Ovary (tissue), 3 donors: ENCODE data around the gene CD52.

Experiments
- EP300 ChIP-seq: sonication (generic); formaldehyde crosslinking; IDR thresholded peaks from one replicate; pipeline ENCODE4 v1.6.1; 2017; ENCODE audit warnings: antibody characterized with exemption
- POLR2A ChIP-seq: fragments of 450-650 bp; IDR thresholded peaks from one replicate; pipeline ENCODE4 v1.6.1; 2017; ENCODE audit warnings: antibody characterized with exemption, mild to moderate bottlenecking, moderate library complexity
- TF ChIP-seq, protein P1 (sequence below), 3 donors: fragments of 450-650 bp in 2 of 3; fragments of 200-600 bp in 1 of 3; IDR thresholded peaks; one replicate each; pipeline versions ENCODE4 v1.5.1 to v1.8.0; 2016 to 2022; ENCODE audit warnings: antibody characterized with exemption in 3 of 3, mild to moderate bottlenecking in 1 of 3
- donor health status: DM: no; HTN: no; CAD: no.

DNA sequence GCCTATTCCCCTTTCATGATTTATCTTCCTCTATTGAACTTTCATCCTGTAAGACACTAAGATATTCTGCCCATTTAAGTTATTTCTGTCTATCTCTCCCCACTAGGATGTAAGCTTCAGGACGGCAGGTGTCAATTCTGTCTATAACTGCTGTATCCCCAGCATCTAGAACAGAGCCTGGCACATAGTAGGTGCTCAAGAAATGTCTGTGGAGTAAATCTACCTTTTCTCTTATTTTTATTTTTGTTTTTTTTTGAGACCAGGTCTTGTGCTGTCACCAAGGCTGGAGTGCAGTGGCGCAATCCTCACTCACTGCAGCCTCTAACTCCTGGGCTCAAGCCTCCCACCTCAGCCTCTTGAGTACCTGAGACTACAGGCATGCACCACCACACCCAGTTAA, 5.6 kb downstream of the CD52 start:
- TF ChIP-seq POLR2A (no peak), EP300 (no peak)
- TF ChIP-seq, protein P1, sequence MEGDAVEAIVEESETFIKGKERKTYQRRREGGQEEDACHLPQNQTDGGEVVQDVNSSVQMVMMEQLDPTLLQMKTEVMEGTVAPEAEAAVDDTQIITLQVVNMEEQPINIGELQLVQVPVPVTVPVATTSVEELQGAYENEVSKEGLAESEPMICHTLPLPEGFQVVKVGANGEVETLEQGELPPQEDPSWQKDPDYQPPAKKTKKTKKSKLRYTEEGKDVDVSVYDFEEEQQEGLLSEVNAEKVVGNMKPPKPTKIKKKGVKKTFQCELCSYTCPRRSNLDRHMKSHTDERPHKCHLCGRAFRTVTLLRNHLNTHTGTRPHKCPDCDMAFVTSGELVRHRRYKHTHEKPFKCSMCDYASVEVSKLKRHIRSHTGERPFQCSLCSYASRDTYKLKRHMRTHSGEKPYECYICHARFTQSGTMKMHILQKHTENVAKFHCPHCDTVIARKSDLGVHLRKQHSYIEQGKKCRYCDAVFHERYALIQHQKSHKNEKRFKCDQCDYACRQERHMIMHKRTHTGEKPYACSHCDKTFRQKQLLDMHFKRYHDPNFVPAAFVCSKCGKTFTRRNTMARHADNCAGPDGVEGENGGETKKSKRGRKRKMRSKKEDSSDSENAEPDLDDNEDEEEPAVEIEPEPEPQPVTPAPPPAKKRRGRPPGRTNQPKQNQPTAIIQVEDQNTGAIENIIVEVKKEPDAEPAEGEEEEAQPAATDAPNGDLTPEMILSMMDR (IDR thresholded peaks at IDR 0.05) = no peak
